LNCAP (cell line): ENCODE results near the gene PEX14.

Experiments
- CTCF ChIP-seq: fragments of 450-650 bp; IDR thresholded peaks from 2 replicates; pipeline ENCODE4 v1.5.1; 2017; ENCODE audit warnings: mild to moderate bottlenecking

The PEX14 gene

GRCh38 chr1:10659646-10660540, 185.1 kb downstream of the PEX14 start:
- TF ChIP-seq CTCF: no peak

- no peak for TF ChIP-seq CTCF
These were observed 186.7 kb downstream of the PEX14 start for GRCh38 chr1:10661453-10661852.

GRCh38 chr1:10662090-10662688, 187.4 kb downstream of the PEX14 start:
- TF ChIP-seq CTCF: no peak

DNA sequence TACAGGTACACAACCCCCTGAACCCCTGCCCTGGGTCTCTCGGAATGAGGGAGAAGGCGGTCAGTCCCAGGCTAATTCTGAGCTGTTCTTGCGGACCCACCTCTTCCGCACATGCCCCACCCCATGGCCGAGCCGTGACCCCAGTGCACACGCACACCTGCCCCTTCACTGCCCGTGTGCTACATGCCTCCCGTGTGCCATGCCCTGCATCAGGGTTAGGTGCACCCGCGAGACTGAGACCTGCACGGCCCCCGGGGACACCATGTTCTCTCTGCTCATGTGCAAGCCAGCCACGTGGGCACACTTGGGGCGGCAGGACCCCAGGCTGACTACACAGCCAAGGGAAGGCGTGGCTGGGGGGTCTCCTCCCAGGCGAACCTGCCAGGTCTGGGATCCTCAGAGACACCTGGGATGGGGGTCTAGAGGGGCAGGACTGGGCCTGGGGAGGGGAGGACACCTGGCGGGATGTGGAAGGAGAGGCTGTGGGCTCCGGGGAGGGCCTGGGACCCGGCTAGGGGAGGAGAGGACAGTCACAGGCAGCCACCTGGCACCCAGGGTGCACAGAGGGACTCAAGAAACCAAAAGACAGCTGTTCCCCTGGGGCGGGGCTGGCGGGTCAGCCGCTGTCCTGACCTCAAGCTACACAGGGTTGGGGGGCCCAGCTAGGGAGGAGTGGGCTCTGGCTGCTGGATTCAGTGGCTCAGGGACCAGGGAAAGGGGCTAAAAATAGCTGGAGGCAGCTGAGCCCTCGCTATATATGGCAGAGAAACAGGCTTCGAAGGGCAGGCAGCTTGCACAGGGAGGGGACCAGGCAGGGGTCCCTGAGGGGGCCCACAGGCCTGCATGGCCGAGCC, 188.3 kb downstream of the PEX14 start:
- no peak for TF ChIP-seq CTCF

GRCh38 chr1:10663678-10664035, 188.9 kb downstream of the PEX14 start:
- TF ChIP-seq CTCF: no peak

DNA sequence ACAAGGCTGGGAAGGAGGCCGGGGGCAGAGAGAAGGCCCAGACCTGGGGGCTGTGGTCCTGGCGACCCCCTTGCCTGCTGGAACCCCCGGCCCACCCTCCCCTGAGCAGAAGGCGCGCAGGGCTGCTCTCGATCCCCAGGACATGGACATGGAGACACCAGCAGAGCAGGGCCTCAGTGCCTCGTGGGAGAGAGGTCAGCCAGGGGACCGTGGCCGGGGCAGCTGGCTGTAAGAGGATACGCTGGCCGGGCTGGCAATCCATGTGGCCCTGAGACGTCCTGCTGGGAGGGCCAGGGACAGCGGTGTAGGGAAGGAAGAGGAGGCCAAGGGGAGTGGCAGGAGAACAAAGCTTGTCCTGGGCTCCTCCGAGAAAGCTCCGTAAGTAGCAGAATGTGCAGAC, 189.5 kb downstream of the PEX14 start:
- no peak for TF ChIP-seq CTCF

GRCh38 chr1:10665226-10665625, 190.5 kb downstream of the PEX14 start:
- no peak for TF ChIP-seq CTCF
